ENCODE data around the gene ARRDC4. TPM values are rescaled to one million over a fixed set of nuclear protein-coding genes. Genes with fewer than 3 reads are reported as not detected.

Gene ARRDC4
- total RNA-seq, 3 donors from 2014 or later, result 13.9 to 25.8 (median 20.0) TPM

GRCh38 chr15:97959724-97960363 is 659 bp upstream of the ARRDC4 start:
- Histone ChIP-seq H3K9me3 (no peaks in the 10 kb centered on the region), H3K4me3 (peak overlapping the region; percentile 82 to 93 (median 84)), H3K27ac (peak overlapping the region; percentile 11 to 68), H3K27me3 (no peaks in the 10 kb centered on the region), H3K4me1 (peaks cover 0 to 5% of the 10 kb centered on the region in 2 donors), H3K36me3 (no peaks in the 10 kb centered on the region)
- intact Hi-C loops (cut with DNase I; ENCODE audit: low total_unique reads), result no loop called here
- TF ChIP-seq CTCF (IDR thresholded peaks at IDR 0.05), result no peak
- TF ChIP-seq POLR2A (IDR thresholded peaks at IDR 0.05), result no peak
- no peak for TF ChIP-seq POLR2AphosphoS5 (IDR thresholded peaks at IDR 0.05)
- DNase-seq (ENCODE audit: low spot score in 2 of 2), result no peak

GRCh38 chr15:97961067-97961954 is 808 bp downstream of the ARRDC4 start:
- no peak for TF ChIP-seq POLR2AphosphoS5 (IDR thresholded peaks at IDR 0.05)
- H3K9me3 ChIP-seq, result no peaks in the 10 kb centered on the region
- H3K4me1 ChIP-seq, result peaks cover 0 to 5% of the 10 kb centered on the region in 2 donors
- H3K4me3 ChIP-seq, result peak overlapping the region; percentile 82 to 93 (median 84)
- no peaks in the 10 kb centered on the region for H3K36me3 ChIP-seq
- no peaks in the 10 kb centered on the region for H3K27me3 ChIP-seq
- H3K27ac ChIP-seq, result peak overlapping the region; percentile 87 to 94
- intact Hi-C loops (cut with DNase I; ENCODE audit: low total_unique reads), result no loop called here
- DNase-seq (ENCODE audit: low spot score in 2 of 2), result peak; percentile 24 to 54

GRCh38 chr15:97962263-97962662 is 1.8 kb downstream of the ARRDC4 start:
- H3K9me3 ChIP-seq, result no peaks in the 10 kb centered on the region
- no peak for DNase-seq (ENCODE audit: low spot score in 2 of 2)
- peak overlapping the region in 1 of 3 donors; percentile 84 for H3K4me3 ChIP-seq
- no peak overlapping the region for H3K27ac ChIP-seq
- H3K36me3 ChIP-seq, result peaks cover under 1% of the 10 kb centered on the region
- peaks cover 0 to 5% of the 10 kb centered on the region in 2 donors for H3K4me1 ChIP-seq
- TF ChIP-seq POLR2AphosphoS5 (IDR thresholded peaks at IDR 0.05), result no peak
- no peak for TF ChIP-seq POLR2A (IDR thresholded peaks at IDR 0.05)
- no peak for TF ChIP-seq CTCF (IDR thresholded peaks at IDR 0.05)
- no peaks in the 10 kb centered on the region for H3K27me3 ChIP-seq
- intact Hi-C loops (cut with DNase I; ENCODE audit: low total_unique reads), result no loop called here

- H3K9me3 ChIP-seq, result no peaks in the 10 kb centered on the region
- no peak overlapping the region for H3K4me3 ChIP-seq
- TF ChIP-seq CTCF (IDR thresholded peaks at IDR 0.05) (no peak), POLR2A (IDR thresholded peaks at IDR 0.05) (no peak), POLR2AphosphoS5 (IDR thresholded peaks at IDR 0.05) (no peak)
- H3K4me1 ChIP-seq, result peaks cover 0 to 5% of the 10 kb centered on the region in 2 donors
- H3K36me3 ChIP-seq, result peaks cover 4% of the 10 kb centered on the region
- intact Hi-C loops (cut with DNase I; ENCODE audit: low total_unique reads), result no loop called here
- H3K27ac ChIP-seq, result peak overlapping the region in 1 of 2 donors; percentile 36
- DNase-seq (ENCODE audit: low spot score in 2 of 2), result no peak
- H3K27me3 ChIP-seq, result no peaks in the 10 kb centered on the region
These were observed 3.3 kb downstream of the ARRDC4 start for GRCh38 chr15:97963779-97964178.

- Histone ChIP-seq H3K4me3 (no peak overlapping the region), H3K36me3 (peaks cover 4% of the 10 kb centered on the region), H3K4me1 (peaks cover 0 to 5% of the 10 kb centered on the region in 2 donors), H3K27ac (peak overlapping the region in 1 of 2 donors; percentile 34), H3K27me3 (no peaks in the 10 kb centered on the region), H3K9me3 (no peaks in the 10 kb centered on the region)
- intact Hi-C loops (cut with DNase I; ENCODE audit: low total_unique reads), result no loop called here
- no peak for TF ChIP-seq POLR2AphosphoS5 (IDR thresholded peaks at IDR 0.05)
- no peak for TF ChIP-seq CTCF (IDR thresholded peaks at IDR 0.05)
- no peak for DNase-seq (ENCODE audit: low spot score in 2 of 2)
These were observed 5.7 kb downstream of the ARRDC4 start for GRCh38 chr15:97966246-97966645.
